ENCODE results near the gene TPRA1. TPM values are rescaled to one million over a fixed set of nuclear protein-coding genes. Genes with fewer than 3 reads are reported as not detected.

Gene TPRA1
- total RNA-seq, 1 experiment from 2014 or later: 35.1 TPM

GRCh38 chr3:127628426-127628787 is 37.9 kb upstream of the TPRA1 start:
- BruUV-seq (replicated peaks): no TSS peak
- H3K9ac ChIP-seq (ENCODE audit: low read length): no peak overlapping the region
- H2AFZ ChIP-seq (ENCODE audit: low read depth, low read length, poor library complexity, severe bottlenecking): peak overlapping the region; percentile 71
- no peaks in the 10 kb centered on the region for H3K36me3 ChIP-seq (ENCODE audit: control insufficient read depth in 1 of 2, insufficient read depth in 2 of 2, low read length in 2 of 2)
- DNase-seq (ENCODE audit: low read depth, low spot score) (no peak), ATAC-seq (no peak)
- H3K9me2 ChIP-seq (ENCODE audit: insufficient read depth): no peaks in the 10 kb centered on the region
- H3K27me3 ChIP-seq (ENCODE audit: insufficient read depth, low read length): peaks cover 21% of the 10 kb centered on the region
- H3K79me2 ChIP-seq (ENCODE audit: insufficient read depth, low read length): no peaks in the 10 kb centered on the region
- H3K4me2 ChIP-seq (ENCODE audit: low read length): no peak overlapping the region
- POLR2A ChIA-PET: no interaction called here
- H4K20me1 ChIP-seq (ENCODE audit: insufficient read depth): no peaks in the 10 kb centered on the region
- intact Hi-C loops (cut with micrococcal nuclease): no loop called here
- RAD21 ChIA-PET (ENCODE audit: low non-redundant PET in 1 of 2, low total read pairs in 2 of 2, uncharacterized antibody in 2 of 2, unreplicated experiment in 2 of 2): no interaction called here
- no peak overlapping the region for H3K4me3 ChIP-seq (replicated peaks in 1 of 2; ENCODE audit: low read depth in 1 of 2, low read length in 2 of 2)
- CTCF ChIA-PET: no interaction called here
- H3K27ac ChIP-seq (ENCODE audit: low read depth, low read length): no peak overlapping the region
- H3K9me3 ChIP-seq (ENCODE audit: control insufficient read depth in 1 of 2, insufficient read depth in 1 of 2, low read depth in 1 of 2, low read length in 2 of 2): no peaks in the 10 kb centered on the region
- peaks cover 0 to 4% of the 10 kb centered on the region in 2 experiments; a peak in 1 of 4 replicates for H3K4me1 ChIP-seq (ENCODE audit: control insufficient read depth in 1 of 2, insufficient read depth in 2 of 2, low read length in 2 of 2)
- TF ChIP-seq ATF3 (IDR thresholded peaks at IDR 0.05): no peak
- no peak for TF ChIP-seq SRF (IDR thresholded peaks at IDR 0.05; ENCODE audit: low read depth)
- TF ChIP-seq EZH2phosphoT487 (IDR thresholded peaks at IDR 0.05; ENCODE audit: borderline replicate concordance): no peak
- TF ChIP-seq JUND (IDR thresholded peaks at IDR 0.05): no peak
- no peak for TF ChIP-seq REST (IDR thresholded peaks at IDR 0.05; ENCODE audit: low read depth)
- TF ChIP-seq SIN3A (IDR thresholded peaks at IDR 0.05; ENCODE audit: low read depth): no peak
- no peak for TF ChIP-seq YY1 (IDR thresholded peaks at IDR 0.05; ENCODE audit: extremely low read depth, insufficient replicate concordance, low read depth, low read length)
- no peak for TF ChIP-seq ZNF274 (IDR thresholded peaks at IDR 0.05; ENCODE audit: low read depth, low read length)
- no peak for TF ChIP-seq SP1 (IDR thresholded peaks at IDR 0.05; ENCODE audit: low read depth)
- TF ChIP-seq MAX (IDR thresholded peaks at IDR 0.05): no peak
- TF ChIP-seq FOSL1 (IDR thresholded peaks at IDR 0.05; ENCODE audit: low read depth): no peak
- no peak for TF ChIP-seq CBX3 (IDR thresholded peaks at IDR 0.05; ENCODE audit: low read depth)
- no peak for TF ChIP-seq ELF1 (IDR thresholded peaks at IDR 0.05; ENCODE audit: borderline replicate concordance, low read depth)
- TF ChIP-seq EZH2 (IDR thresholded peaks at IDR 0.05): no peak
- TF ChIP-seq TCF7L2 (IDR thresholded peaks at IDR 0.05; ENCODE audit: borderline replicate concordance, extremely low read depth, insufficient read depth, insufficient read length): no peak
- TF ChIP-seq CTCF (IDR thresholded peaks at IDR 0.05 in 2 of 3, conservative IDR thresholded peaks at IDR 0.05 in 1 of 3; ENCODE audit: borderline replicate concordance in 1 of 3, insufficient read depth in 1 of 3, low read depth in 2 of 3, low read length in 2 of 3): no peak
